GM21423 (cell line): ENCODE results near the gene EML2.
"Not testable (repeated sequence)": the region's sequence is repeated elsewhere in the genome, so short reads cannot be mapped to it uniquely, and the experiment has no call there.

Experiments used
- ATAC-seq: cut with Tn5 transposase; IDR thresholded peaks from one replicate; pipeline ENCODE4 v1.9.1; 2021; ENCODE audit warnings: mild to moderate bottlenecking, moderate library complexity; ENCODE audit not compliant: unreplicated experiment

The EML2 gene

DNA sequence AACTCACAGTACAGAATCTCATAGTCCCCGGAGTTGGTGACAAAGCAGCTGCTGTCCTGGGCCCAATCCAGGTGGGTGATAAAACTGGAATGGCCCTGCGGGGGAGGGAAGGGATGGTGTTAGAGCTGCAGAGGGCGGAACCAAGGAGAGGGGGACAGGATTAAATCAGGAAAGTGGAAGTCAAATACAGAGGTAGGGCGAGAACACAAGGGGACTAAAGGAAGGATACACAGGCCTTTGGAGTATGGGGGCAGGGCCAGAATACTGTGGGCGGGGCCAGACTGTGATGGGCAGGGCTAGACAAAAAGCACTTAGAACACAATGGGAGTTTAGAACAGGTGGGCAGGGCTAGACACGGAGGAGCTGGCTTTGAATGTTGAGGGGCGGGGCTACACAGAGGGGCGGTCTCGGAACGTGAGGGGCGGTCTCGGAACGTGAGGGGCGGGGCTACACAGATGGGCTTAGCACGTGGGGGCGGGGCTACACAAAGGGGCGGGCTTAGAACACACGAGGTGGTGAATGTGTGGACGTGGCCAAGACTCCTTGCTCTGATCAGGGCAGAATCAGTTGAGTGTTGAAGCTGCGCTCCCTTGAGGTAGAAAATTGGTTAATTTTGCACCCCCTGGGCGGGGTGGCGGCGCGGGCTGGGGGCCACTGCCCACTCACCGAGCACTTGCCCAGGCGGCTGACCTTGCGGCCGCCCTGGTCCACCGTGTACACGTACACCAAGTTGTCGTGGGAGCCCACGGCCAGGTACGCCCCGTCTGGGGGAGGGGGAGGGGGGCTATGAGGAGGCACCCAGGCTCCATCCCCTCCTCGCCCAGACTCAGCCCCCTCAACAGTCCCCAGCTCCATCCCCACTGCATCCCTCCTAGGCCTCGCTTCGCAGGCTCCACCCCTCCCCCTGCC is 23.1 kb downstream of the EML2 start:
- no peak for ATAC-seq

DNA sequence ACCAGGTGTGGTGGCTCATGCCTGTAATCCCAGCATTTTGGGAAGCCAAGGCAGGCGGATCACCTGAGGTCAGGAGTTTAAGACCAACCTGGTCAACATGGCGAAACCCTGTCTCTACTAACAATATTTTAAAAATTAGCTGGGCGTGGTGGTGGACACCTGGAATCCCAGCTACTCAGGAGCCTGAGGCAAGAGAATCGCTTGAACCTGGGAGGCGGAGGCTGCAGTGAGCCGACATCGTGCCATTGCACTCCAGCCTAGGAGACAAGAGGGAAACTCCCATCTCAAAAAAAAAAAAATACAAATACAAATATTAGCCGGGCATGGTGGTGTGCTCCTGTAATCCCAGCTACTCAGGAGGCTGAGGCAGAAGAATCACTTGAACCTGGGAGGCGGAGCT is 24.1 kb downstream of the EML2 start:
- not testable (repeated sequence) for ATAC-seq

DNA sequence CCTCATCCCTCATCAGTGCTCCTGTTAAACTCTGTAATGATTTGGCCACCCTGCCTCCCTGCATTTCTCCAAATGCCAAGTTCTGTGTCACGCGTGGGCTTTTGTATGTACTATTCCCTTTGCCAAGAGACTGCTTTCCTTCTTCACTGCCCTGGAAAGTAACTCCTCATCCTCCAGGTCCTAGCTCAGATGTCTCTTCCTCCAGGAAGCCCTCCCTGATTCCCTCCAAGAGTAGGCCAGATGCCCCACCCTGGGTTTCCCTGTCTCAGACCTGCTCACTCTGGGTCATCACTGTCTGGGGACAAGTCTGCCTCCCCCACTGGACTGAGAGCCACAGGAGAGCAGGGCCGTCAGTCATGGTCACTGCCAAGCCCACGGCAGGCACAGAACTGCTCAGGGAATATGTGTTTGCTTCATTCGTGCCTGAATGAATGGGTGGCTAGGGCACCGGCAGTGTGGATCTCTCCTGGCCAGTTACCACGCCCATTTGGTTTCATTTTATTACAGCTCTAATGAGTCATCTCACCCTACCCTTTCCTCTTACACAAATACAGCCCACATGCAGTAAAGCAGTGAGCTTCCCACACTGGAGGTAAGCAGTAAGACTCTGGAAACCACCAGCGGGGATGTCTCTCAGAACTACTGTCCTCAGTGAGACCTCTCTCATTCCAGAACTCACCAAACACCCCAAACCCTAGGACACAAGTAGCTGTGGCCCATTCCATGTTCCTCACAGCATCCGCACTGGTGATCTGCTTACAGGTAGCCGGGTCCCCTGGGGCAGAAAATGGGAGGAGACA is 25.1 kb downstream of the EML2 start:
- ATAC-seq: peak; percentile 59

DNA sequence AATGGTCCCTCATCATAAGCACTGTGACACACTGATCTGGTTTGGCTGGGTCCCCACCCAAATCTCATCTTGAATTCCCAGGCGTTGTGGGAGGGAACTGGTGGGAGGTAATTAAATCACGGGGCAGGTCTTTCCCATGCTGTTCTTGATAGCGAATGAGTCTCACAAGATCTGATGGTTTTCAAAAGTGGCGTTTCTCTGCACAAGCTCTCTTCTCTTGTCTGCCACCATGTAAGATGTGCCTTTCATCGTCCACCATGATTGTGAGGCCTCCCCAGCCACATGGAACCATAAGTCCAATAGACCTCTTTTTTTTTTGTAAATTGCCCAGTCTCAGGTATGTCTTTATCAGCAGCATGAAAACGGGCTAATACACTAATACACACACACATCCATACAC is 30.2 kb downstream of the EML2 start:
- no peak for ATAC-seq

DNA sequence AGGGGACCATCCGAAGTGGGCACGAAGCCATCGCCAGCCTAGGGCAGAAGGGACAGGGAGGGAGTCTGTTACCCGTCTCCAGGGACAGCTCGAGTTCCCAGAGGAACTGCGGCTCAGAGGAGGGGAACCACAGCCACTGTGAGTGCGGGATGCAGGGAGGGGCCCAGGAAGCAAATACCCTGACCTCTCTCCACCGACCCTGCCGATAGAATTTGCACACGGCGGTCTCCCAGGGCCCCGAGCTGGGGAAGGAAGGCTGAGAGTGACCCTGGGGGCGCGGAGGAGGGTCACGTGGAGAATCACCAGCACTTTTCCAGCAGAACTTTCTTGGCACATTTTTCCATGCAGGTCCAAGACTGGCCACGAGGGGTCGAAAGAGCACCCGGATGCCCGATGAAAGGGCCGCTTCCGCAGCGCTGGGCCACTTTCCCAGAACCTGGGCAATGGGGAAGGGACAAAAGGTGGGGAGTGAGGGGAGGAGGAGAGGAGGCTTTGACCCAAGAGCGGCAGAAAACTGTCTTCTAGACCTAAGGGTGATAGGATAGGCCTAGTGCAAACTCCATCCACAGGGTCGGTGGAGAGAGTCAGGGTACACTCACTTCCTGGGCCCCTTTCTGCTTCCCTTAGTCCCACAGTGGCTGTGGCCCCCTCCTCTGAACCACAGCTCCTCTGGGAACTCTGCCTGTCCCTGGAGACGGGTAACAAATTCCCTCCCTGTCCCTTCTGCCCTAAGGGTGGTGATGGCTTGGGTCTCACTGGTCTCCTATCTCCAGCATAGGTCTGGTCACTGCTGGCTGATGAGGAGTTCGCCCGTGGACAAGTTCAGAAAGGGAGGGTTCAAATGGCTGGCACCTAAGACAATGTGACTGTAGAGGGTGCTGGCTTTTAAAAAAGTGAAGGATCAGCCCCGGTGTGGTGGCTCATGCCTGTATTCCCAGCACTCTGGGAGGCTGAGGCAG is 31.8 kb downstream of the EML2 start:
- ATAC-seq: no peak

DNA sequence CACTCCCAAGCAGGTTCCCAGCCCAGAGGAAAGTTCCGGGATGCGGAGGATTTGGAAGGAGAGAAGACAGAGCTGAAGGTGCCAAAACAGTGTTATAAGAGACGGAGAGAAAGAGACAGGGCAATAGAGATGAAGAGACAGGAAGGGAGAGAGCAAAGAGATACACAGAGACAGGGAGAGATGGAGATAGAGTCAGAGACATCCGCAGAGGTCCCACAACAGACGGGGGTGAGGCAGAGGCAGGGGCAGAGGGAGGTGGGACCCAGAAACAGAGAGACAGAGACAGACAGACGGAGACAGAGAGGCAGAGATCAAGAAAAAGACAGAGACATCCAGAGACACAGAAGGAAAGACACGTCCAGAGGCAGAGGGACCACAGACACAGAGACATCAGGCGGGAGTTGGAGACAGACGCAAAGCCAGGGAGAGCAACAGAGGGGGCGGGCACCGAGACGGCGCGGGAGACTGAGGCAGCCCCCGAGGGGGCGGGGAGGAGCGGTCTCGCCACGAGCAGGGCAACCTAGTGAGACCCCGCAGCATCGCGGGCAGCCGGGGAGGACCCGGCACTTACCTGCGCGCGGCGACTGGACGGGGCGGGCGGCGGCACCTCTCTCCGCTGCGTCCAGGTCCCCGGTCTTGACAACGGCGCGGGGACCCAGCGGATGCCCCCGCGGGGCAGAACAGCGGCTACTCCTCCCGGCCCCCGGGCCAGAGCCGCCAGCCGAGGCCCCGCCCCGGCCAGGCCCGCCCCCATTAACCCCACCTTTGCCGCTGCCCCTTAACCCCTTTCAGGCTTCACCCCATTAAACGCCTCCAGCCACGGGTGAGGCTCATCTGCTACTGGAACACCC is 37.4 kb downstream of the EML2 start, which contains the start of gene GPR4:
GPR4 (minus strand) TSS at position 689 of the 851 bp plus-strand sequence. CDS start 10,346 bp downstream, outside the sequence.
- no peak for ATAC-seq

DNA sequence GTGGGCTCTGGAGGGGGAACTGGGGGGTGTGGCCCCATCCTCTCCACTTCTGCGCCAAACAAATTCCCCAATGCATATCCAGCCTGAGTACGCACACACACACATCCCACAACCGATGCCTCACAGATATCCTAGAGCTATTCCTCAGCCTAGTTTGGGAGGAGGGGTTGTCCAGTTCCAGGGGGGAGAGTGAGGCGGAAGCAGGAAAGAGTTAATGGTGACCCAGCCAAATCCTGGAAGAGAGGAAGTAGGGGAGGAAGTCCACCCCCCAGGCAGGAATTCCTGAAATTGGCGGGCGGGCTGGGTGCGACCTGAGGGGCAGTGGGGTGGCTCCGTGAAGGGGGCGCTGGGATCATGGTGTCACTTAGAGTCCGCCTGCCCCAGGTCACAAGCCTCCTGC is 38.1 kb downstream of the EML2 start:
- ATAC-seq: no peak

DNA sequence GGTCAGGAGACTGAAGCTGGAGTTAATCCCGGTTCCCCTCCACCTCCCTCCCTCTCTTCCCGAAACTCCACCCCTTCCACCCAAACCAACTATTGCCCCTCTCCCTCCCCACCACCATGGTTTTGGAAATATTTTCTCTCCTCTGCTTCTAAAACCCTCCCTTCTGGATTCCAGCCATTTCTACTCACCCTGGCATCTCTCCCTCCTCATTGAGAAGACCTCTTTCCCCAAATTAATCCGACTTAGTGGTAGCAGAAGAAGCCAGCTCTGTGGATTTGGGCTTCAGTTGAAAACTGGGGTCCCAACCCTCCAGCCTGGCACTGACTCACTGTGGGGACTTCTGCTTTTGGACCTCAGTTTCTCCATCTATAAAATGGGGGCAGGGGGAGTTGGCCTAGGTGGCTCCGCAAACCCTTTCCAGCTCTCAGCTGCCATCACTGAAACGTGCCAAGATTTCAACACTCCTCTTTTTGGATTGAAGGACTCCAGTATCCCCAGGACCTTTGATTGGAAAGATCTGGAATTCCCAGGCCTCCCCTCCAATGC is 38.8 kb downstream of the EML2 start:
- ATAC-seq: no peak

DNA sequence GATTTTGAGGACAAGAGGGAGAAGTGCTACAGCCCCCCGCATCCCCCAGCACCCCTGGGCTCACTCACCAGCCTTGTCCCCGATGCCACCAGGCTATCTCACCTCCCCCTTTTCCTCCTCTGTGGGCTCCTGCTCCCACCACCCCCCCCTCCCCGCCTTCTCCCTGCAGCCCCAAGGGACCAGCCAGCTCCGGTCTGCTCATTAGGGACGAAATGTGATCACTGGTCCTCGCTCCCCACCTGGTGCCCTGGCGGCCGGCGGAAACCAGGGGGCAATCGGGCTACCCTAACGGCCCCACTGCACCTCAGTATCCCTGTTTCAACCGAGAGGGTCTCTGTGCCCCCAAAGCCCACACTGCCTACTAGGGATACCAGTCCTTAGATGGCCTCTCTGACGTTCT is 39.9 kb downstream of the EML2 start:
- no peak for ATAC-seq

DNA sequence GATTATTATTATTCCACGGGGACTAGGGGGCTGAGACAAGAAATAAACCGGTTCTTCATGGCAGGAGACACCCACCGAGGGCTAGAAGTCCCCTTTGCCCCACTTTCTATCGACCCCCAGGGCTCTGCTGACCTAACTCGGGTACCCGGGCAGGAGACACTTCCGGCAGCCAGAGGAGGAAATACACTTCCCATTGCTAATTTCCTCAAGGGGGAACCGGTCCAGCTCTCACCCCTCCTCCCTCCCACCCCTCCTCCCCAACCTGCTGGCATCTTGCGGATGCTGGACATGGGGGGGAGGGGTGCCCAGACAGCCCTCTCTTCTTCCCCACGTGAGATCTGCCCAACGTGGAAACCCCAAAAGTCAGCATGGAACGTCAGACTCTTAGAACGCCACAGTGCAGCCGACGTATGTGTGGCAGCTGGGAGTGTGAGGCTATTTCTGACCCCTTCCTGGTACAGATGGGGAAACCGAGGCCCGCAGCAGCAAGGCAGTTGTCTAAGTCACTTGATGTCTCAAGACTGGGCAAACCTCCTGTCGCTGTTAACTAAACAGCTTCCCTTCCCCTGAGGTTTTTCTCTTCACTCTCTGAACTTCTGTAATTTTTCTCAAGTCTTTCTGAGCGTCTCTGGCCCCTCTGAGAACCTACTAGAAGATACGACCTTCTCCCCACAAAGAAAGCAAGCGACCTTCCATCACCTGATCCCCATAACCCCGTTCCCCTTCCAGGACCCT is 40.8 kb downstream of the EML2 start:
- ATAC-seq: no peak

DNA sequence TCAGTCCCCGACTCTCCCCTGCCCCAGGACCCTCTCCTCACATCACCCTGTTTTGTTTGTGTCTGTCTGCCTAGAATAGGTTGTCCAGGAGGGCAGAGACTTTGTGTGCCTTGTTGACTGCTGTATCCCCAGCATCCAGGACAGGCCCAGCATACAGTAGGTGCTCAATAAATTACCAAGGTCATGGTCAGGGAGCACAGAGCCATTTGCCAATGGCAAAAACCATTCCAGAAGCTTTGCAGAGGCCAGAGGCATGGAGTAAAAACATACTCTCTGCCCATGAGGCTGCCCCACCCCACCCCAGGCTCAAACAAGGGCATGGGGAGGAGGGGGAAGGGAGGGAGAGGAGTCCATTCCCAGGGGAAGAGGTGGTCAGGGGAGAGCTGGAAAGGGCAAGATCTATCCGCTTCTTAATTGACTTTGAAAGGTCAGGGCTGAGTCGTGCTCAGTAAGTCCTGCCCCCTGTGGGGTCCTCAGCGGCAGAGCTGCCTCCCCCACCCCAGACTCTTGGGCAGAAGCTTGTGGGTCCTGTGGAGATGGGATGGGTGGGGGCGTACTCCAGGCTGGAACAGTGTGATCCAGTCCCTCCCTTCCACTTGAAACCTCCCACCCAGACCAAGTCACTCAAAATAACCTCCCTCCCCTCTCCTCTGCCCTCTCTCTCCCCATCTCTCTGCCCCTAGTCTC is 41.6 kb downstream of the EML2 start:
- no peak for ATAC-seq

DNA sequence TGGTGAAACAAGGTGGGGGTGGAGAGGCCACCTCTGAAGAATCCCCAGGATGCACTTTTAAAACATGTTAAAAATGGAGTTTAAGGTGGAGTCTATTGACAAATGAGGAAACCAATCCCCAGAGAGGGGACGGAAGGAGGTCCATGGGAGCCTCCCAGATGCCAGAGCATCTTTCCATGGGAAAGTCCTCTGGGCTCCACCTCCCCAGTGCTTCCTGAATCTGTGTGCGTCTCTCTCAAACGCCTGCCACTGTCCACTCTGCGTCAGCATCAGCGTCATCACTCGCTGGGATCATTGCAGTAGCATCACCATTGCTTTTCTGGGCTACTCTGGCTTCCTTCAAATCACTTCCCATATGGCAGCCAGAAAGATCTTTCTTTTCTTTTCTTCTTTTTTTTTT is 43.4 kb downstream of the EML2 start:
- ATAC-seq: no peak

DNA sequence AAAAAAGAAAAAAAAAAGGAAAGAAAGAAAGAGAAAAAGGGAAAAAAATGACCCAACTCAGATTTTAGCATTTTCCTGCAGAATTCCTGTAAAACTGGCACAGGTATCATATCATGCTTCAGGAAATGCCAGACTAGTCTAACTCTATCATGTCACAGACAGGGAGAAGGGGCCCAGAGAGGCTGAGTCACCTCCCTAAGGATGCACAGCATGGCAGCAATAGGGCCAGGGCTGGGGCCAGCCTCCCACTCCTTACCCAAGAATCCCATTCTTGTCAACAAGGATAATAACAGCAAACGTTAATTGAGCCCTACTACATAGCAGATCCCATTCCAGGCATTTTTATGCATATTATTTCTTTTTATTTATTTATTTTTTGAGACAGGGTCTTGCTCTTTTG is 45.7 kb downstream of the EML2 start:
- ATAC-seq: no peak

DNA sequence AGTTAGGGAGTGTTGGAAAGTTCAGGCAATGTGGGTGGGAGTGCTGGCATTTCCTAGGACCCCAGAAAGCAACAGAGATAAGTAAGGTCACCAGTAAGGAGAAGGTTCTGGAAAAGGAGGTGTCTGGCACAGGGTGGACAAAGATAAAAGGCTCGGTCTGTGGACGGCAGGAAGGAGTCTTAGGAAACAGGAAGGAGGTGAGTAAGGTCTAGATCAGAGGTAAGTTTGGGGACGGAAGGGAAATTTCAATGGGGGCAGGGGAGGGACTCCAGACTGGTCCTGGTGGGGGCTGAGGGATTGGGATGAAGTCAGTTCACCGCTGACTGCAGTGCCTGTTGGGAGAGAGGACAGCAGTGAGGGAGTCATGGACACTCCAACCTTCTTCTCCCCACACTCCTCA is 46.8 kb downstream of the EML2 start:
- ATAC-seq: no peak

DNA sequence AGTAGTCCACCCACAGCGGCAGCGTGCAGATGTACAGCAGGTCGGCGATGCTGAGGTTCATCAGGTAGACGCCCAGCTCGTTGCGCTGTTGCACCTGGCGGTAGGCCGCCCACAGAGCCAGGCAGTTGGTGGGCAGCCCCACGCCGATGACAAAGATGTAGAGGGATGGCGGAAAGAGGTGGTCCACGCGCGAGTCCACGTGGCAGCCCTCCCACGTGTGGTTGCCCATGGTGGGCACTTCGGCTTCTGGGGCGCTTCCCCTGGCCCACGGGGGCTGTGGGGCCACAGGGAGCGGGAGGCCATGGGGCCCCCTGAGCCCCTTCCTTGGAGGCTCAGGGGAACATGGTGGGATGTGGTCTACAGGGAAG is 47.6 kb downstream of the EML2 start:
- no peak for ATAC-seq

DNA sequence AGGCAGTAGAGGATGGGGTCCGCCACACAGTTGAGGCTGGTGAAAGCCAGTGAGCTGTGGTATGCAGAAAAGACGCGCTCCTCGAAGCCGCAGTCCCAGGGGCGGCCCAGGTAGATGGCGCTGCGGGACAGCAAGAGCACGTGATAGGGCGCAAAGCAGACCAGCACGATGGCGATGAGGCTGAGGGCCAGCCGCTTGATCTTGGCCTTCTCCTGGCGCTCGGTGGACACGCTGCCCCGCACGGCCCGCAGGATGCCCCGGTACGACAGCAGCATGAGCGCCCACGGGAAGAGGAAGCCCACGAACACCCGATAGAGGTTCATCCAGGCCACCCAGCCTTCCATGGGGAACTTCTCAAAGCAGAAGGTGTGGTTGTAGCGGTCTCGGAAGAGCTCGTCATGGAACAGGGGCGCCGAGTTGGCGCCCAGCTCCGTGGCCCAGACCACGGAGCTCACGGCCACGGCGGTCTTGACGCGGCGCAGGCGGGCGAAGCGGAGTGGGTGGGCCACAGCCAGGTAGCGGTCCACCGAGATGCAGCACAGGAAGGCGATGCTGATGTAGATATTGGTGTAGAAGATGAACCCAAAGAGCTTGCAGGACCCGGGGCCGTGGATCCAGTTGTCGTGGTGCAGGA is 48.1 kb downstream of the EML2 start:
- no peak for ATAC-seq

DNA sequence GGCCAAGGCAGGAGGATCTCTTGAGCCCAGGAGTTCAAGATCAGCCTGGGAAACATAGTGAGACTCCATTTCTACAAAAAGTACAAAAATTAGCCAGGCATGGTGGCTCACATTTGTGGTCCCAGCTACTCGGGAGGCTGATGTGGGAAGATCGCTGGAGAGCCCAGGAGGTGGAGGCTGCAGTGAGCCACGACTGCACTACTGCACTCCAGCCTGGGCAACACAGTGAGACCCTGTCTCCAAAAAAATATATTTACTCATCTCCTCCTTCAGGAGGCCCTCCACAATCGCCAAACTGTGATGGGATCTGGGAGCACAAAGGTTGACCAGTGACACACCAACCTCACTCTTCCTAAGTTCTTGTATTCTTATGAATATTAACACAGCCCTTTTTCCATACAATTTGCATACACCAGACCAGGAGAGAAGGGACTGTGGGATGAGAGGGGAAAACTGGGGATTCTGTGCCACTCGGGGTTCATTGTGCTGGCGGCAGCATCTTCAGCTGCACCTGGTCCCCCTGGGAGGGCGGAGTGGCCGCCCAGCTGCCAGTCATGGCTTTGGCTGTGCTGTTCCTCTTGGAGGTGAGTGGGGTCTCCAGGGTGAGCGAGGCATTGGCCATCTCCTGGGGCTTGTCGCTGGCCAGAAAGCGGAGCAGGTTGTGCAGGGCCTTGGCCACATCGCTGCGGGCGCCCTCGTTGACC is 48.7 kb downstream of the EML2 start:
- ATAC-seq: no peak
